Measurements from ENCODE around the gene RTP3.
"Not testable (repeated sequence)": the region's sequence is repeated elsewhere in the genome, so short reads cannot be mapped to it uniquely, and the experiment has no call there.

RTP3 gene

GRCh38 chr3:46519952-46520351, 22.2 kb downstream of the RTP3 start:
- DNase-seq (ENCODE audit: low read depth in 3 of 3): no peak

- DNase-seq (ENCODE audit: low read depth in 3 of 3): no peak
These were observed 22.8 kb downstream of the RTP3 start for GRCh38 chr3:46520531-46520930.

- no peak for DNase-seq (ENCODE audit: low read depth in 3 of 3)
These were observed 23.3 kb downstream of the RTP3 start for GRCh38 chr3:46521096-46521495.

GRCh38 chr3:46522201-46522600, 24.4 kb downstream of the RTP3 start:
- DNase-seq (ENCODE audit: low read depth in 3 of 3): not testable (repeated sequence)

- DNase-seq (ENCODE audit: low read depth in 3 of 3): no peak
These were observed 25.8 kb downstream of the RTP3 start for GRCh38 chr3:46523556-46523955.

- no peak for DNase-seq (ENCODE audit: low read depth in 3 of 3)
These were observed 26.2 kb downstream of the RTP3 start for GRCh38 chr3:46524008-46524407.

- no peak for DNase-seq (ENCODE audit: low read depth in 3 of 3)
These were observed 27.1 kb downstream of the RTP3 start for GRCh38 chr3:46524832-46525231.

GRCh38 chr3:46527239-46527638, 29.5 kb downstream of the RTP3 start:
- DNase-seq (ENCODE audit: low read depth in 3 of 3): no peak

GRCh38 chr3:46533091-46533490, 35.3 kb downstream of the RTP3 start:
- DNase-seq (ENCODE audit: low read depth in 3 of 3): no peak

- no peak for DNase-seq (ENCODE audit: low read depth in 3 of 3)
These were observed 38.0 kb downstream of the RTP3 start for GRCh38 chr3:46535746-46536145.

- no peak for DNase-seq (ENCODE audit: low read depth in 3 of 3)
These were observed 39.0 kb downstream of the RTP3 start for GRCh38 chr3:46536758-46537157.

GRCh38 chr3:46537316-46537715, 39.5 kb downstream of the RTP3 start:
- no peak for DNase-seq (ENCODE audit: low read depth in 3 of 3)

- DNase-seq (ENCODE audit: low read depth in 3 of 3): no peak
These were observed 40.0 kb downstream of the RTP3 start for GRCh38 chr3:46537779-46538178.

- not testable (repeated sequence) for DNase-seq (ENCODE audit: low read depth in 3 of 3)
These were observed 40.6 kb downstream of the RTP3 start for GRCh38 chr3:46538425-46538802.

- peak; percentile 47 to 68 (median 47) for DNase-seq (ENCODE audit: low read depth in 3 of 3)
These were observed 41.1 kb downstream of the RTP3 start for GRCh38 chr3:46538803-46539442.

GRCh38 chr3:46539443-46540005, 41.7 kb downstream of the RTP3 start:
- DNase-seq (ENCODE audit: low read depth in 3 of 3): no peak

- DNase-seq (ENCODE audit: low read depth in 3 of 3): no peak
These were observed 42.8 kb downstream of the RTP3 start for GRCh38 chr3:46540550-46540949.

GRCh38 chr3:46541835-46542234, 44.1 kb downstream of the RTP3 start:
- no peak for DNase-seq (ENCODE audit: low read depth in 3 of 3)

GRCh38 chr3:46542344-46542743, 44.6 kb downstream of the RTP3 start:
- no peak for DNase-seq (ENCODE audit: low read depth in 3 of 3)

GRCh38 chr3:46542801-46543201, 45.0 kb downstream of the RTP3 start:
- no peak for DNase-seq (ENCODE audit: low read depth in 3 of 3)

GRCh38 chr3:46544771-46545503, 47.2 kb downstream of the RTP3 start:
- DNase-seq (ENCODE audit: low read depth in 3 of 3): no peak

GRCh38 chr3:46545818-46546630, 48.2 kb downstream of the RTP3 start:
- no peak for DNase-seq (ENCODE audit: low read depth in 3 of 3)

All from stimulated activated CD4-positive, alpha-beta T cell treated with anti-CD3 and anti-CD28 coated beads, TNF-alpha, amount 100 ng/mL, for 24 hours (primary cell).